Measurements from ENCODE around the gene CRYGB. TPM values are rescaled to one million over a fixed set of nuclear protein-coding genes. Genes with fewer than 3 reads are reported as not detected.

CRYGB gene
- total and polyA plus RNA-seq, 2 of the 13 experiments (the other 11 are each of a cell fraction or from before 2014, with no cell fraction given), result not detected

DNA sequence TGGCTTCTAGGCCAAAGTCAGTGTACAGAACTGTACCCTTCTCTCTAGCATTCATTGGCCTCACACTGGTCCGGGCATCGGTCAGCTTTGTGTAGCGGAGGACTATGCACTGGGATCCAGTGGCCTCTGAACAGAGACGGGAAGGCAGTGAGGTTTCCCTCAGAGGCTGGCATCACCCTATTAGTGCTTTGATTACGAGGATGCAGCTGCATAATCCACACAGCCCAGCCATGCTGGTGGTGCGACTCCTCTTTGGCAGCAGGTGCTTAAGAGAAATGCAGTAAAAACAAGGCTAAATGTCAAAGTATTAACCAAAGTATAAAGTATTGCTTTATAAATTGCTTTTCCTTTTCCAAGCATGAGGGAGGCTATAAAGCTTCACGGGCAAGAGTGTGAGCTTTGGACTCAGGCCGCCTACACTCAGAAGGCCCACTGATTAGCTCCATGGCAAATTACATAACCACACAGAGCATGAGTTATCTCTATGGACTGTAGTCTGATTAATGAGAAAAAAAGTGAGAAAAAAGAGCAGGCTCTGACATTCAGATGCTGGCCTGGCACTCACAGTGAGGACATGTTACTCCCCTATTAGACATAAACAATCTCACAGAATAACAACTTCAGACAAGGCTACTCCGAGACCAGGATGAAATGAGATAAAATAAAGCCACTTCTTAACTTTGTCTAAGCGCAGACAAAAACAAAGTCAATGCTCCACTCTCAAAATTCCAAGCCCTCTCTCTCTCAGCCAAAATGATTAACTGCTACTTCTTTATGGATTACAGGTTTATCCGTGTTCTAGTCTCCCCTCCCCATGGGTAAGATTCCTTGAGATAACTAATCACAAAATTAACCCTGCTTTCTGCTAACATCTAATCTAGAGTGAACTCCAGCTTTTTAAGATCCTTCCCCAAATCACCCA, 9.9 kb downstream of the CRYGB start (continued):
- TF ChIP-seq KLF12 (CRISPR knock-in tag; IDR thresholded peaks at IDR 0.05; ENCODE audit: borderline replicate concordance) (no peak), HOXA7 (CRISPR knock-in tag; IDR thresholded peaks at IDR 0.05) (no peak), DR1 (CRISPR knock-in tag; IDR thresholded peaks at IDR 0.05) (no peak), NBN (conservative IDR thresholded peaks at IDR 0.05) (no peak), NAIF1 (CRISPR knock-in tag; IDR thresholded peaks at IDR 0.05; ENCODE audit: borderline replicate concordance) (peak; percentile 31; the same call in 1 of the 2 replicates), HDAC6 (IDR thresholded peaks at IDR 0.05; ENCODE audit: low read depth, low read length) (no peak), MAFG (CRISPR knock-in tag; IDR thresholded peaks at IDR 0.05) (no peak), ZFP36L1 (CRISPR knock-in tag; IDR thresholded peaks at IDR 0.05) (no peak), ZNF256 (CRISPR knock-in tag; conservative IDR thresholded peaks at IDR 0.05) (no peak), ZNF556 (CRISPR knock-in tag; IDR thresholded peaks at IDR 0.05; ENCODE audit: borderline replicate concordance) (no peak; the same call in 1 of the 2 replicates), ZBTB8A (CRISPR knock-in tag; IDR thresholded peaks at IDR 0.05; ENCODE audit: borderline replicate concordance, low read depth) (no peak), NFKBIZ (CRISPR knock-in tag; IDR thresholded peaks at IDR 0.05) (no peak), ZC3H13 (CRISPR knock-in tag; IDR thresholded peaks at IDR 0.05) (no peak), MED13 (CRISPR knock-in tag; IDR thresholded peaks at IDR 0.05) (no peak), CREM (IDR thresholded peaks at IDR 0.05) (no peak), CREM (CRISPR knock-in tag; IDR thresholded peaks at IDR 0.05) (no peak), ZNF343 (CRISPR knock-in tag; IDR thresholded peaks at IDR 0.05) (no peak)
- TF ChIP-seq, protein P1, sequence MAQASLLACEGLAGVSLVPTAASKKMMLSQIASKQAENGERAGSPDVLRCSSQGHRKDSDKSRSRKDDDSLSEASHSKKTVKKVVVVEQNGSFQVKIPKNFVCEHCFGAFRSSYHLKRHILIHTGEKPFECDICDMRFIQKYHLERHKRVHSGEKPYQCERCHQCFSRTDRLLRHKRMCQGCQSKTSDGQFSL (CRISPR knock-in tag; IDR thresholded peaks at IDR 0.05), result no peak
- TF ChIP-seq, protein P2, sequence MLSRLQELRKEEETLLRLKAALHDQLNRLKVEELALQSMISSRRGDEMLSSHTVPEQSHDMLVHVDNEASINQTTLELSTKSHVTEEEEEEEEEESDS (CRISPR knock-in tag; IDR thresholded peaks at IDR 0.05; ENCODE audit: borderline replicate concordance), result 0 out of 2 replicates have a peak, but pooled peaks have one; percentile 52
- TF ChIP-seq, protein P3, sequence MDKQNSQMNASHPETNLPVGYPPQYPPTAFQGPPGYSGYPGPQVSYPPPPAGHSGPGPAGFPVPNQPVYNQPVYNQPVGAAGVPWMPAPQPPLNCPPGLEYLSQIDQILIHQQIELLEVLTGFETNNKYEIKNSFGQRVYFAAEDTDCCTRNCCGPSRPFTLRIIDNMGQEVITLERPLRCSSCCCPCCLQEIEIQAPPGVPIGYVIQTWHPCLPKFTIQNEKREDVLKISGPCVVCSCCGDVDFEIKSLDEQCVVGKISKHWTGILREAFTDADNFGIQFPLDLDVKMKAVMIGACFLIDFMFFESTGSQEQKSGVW (CRISPR knock-in tag; IDR thresholded peaks at IDR 0.05; ENCODE audit: borderline replicate concordance), result no peak
- TF ChIP-seq, protein P4, sequence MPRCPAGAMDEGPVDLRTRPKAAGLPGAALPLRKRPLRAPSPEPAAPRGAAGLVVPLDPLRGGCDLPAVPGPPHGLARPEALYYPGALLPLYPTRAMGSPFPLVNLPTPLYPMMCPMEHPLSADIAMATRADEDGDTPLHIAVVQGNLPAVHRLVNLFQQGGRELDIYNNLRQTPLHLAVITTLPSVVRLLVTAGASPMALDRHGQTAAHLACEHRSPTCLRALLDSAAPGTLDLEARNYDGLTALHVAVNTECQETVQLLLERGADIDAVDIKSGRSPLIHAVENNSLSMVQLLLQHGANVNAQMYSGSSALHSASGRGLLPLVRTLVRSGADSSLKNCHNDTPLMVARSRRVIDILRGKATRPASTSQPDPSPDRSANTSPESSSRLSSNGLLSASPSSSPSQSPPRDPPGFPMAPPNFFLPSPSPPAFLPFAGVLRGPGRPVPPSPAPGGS (CRISPR knock-in tag; IDR thresholded peaks at IDR 0.05), result no peak
- TF ChIP-seq, protein P5, sequence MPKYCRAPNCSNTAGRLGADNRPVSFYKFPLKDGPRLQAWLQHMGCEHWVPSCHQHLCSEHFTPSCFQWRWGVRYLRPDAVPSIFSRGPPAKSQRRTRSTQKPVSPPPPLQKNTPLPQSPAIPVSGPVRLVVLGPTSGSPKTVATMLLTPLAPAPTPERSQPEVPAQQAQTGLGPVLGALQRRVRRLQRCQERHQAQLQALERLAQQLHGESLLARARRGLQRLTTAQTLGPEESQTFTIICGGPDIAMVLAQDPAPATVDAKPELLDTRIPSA (CRISPR knock-in tag; IDR thresholded peaks at IDR 0.05; ENCODE audit: borderline replicate concordance), result no peak
- TF ChIP-seq, protein P6, sequence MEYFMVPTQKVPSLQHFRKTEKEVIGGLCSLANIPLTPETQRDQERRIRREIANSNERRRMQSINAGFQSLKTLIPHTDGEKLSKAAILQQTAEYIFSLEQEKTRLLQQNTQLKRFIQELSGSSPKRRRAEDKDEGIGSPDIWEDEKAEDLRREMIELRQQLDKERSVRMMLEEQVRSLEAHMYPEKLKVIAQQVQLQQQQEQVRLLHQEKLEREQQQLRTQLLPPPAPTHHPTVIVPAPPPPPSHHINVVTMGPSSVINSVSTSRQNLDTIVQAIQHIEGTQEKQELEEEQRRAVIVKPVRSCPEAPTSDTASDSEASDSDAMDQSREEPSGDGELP (IDR thresholded peaks at IDR 0.05; ENCODE audit: borderline replicate concordance, low read depth), result no peak; the same call in 1 of the 2 replicates
- TF ChIP-seq, protein P7, sequence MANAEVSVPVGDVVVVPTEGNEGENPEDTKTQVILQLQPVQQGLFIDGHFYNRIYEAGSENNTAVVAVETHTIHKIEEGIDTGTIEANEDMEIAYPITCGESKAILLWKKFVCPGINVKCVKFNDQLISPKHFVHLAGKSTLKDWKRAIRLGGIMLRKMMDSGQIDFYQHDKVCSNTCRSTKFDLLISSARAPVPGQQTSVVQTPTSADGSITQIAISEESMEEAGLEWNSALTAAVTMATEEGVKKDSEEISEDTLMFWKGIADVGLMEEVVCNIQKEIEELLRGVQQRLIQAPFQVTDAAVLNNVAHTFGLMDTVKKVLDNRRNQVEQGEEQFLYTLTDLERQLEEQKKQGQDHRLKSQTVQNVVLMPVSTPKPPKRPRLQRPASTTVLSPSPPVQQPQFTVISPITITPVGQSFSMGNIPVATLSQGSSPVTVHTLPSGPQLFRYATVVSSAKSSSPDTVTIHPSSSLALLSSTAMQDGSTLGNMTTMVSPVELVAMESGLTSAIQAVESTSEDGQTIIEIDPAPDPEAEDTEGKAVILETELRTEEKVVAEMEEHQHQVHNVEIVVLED (CRISPR knock-in tag; IDR thresholded peaks at IDR 0.05; ENCODE audit: borderline replicate concordance), result no peak

Measured in HepG2 (cell line).